SK-N-MC (cell line): ENCODE data around the gene PRRT1.

Experiments
- EZH2 ChIP-seq: fragments of 200-600 bp; sonication (generic); IDR thresholded peaks from one replicate; pipeline ENCODE4 v1.6.1; 2017; ENCODE audit warnings: antibody characterized with exemption
- POLR2AphosphoS5 ChIP-seq: IDR thresholded peaks from 2 replicates; pipeline ENCODE4 v1.6.1; 2012; ENCODE audit warnings: mild to moderate bottlenecking, low read depth, low read length, borderline replicate concordance

- no peak for TF ChIP-seq EZH2
- no peak for TF ChIP-seq POLR2AphosphoS5
Measured at GRCh38 chr6:32181915-32182529, 30.3 kb upstream of the PRRT1 start.
